Stimulated activated CD8-positive, alpha-beta memory T cell treated with anti-CD3 and anti-CD28 coated beads, Interleukin-12 subunit alpha, Interleukin-12 subunit beta, amount 100 ng/mL, for 24 hours (primary cell): ENCODE data around the gene PHACTR4.
"Not testable (repeated sequence)": the region's sequence is repeated elsewhere in the genome, so short reads cannot be mapped to it uniquely, and the experiment has no call there.

Experiments used
- DNase-seq: peaks from one replicate; pipeline ENCODE4 v3.0.0-alpha.2; 2020; ENCODE audit errors: extremely low read depth

PHACTR4 gene

GRCh38 chr1:28494737-28495136 lies 125.2 kb downstream of the PHACTR4 start:
- no peak for DNase-seq

DNA sequence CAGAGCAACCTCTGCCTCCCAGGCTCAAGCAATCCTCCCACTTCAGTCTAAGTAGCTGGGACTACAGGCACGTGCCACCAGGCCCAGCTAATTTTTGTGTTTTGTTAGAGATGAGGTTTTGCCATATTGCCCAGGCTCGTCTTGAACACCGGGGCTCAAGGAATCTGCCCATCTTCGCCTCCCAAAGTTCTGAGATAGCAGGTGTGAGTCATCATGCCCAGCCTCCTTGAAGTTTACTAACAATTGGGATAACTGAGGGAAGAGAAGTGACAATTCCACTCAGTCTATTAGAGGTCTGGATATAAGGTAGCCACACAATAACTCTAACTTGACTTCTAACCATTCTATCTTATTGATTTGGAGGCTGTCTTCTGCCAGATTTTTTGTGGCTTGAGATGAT lies 130.0 kb downstream of the PHACTR4 start:
- no peak for DNase-seq

DNA sequence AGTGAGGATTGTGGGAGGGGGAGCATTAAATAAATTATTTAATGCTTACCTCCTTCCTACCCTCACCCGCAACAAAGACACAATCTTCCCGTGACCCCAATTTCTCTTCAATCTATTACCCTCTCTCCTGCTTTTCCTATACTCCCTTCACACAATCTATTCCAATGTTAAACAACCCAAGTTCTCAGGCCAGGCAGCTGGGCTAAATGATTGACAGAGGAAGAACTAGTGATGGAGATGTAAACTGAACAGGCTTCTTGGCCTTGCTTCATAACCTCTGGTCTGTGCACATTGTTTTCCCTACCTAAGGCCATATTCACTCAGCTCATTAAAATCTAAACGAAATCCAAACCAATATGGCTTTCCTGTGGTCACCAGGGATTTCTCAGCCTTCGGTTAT lies 132.4 kb downstream of the PHACTR4 start:
- no peak for DNase-seq

GRCh38 chr1:28503117-28503516 lies 133.6 kb downstream of the PHACTR4 start:
- no peak for DNase-seq

GRCh38 chr1:28505406-28506187 lies 136.1 kb downstream of the PHACTR4 start, which contains the start of gene RCC1:
Gene RCC1, plus strand, starts transcription at chr1:28506043. Its CDS starts 23,824 bp downstream, at chr1:28529867.
- DNase-seq, result peak; percentile 91

GRCh38 chr1:28506907-28507246 lies 137.3 kb downstream of the PHACTR4 start:
- DNase-seq, result no peak

DNA sequence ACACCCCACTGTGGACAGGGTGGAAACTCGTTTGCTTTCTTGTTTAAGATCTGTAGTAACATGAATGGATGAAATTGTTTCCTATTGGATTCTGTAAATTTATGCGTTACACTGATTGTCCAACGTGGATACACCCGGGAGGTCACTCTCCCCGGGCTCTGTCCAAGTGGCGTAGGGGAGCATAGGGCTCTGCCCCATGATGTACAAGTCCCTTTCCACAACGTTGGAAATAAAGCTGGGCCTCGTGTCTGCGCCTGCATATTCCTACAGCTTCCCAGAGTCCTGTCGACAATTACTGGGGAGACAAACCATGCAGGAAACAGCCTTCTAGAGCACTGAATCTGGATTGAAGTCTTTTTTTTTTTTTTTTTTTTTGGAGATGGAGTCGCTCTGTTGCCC lies 137.7 kb downstream of the PHACTR4 start:
- DNase-seq, result no peak

- DNase-seq, result no peak
Observed at GRCh38 chr1:28507646-28508434, 138.3 kb downstream of the PHACTR4 start.

DNA sequence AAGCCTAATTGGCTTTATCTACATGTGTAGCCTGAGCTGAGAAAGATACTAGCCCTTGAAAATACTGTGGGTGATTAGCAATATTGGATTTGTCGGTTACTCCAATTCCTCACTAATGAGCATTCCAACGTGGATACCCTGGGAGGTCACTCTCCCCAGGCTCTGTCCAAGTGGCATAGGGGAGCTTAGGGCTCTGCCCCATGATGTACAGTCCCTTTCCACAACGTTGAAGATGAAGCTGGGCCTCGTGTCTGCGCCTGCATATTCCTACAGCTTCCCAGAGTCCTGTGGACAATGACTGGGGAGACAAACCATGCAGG lies 138.9 kb downstream of the PHACTR4 start:
- no peak for DNase-seq

GRCh38 chr1:28509705-28510272 lies 140.2 kb downstream of the PHACTR4 start:
- no peak for DNase-seq

- no peak for DNase-seq
Observed at GRCh38 chr1:28510273-28510969, 140.9 kb downstream of the PHACTR4 start.

- no peak for DNase-seq
Observed at GRCh38 chr1:28510970-28511440, 141.5 kb downstream of the PHACTR4 start.

- DNase-seq, result no peak
Observed at GRCh38 chr1:28512058-28512611, 142.6 kb downstream of the PHACTR4 start.

DNA sequence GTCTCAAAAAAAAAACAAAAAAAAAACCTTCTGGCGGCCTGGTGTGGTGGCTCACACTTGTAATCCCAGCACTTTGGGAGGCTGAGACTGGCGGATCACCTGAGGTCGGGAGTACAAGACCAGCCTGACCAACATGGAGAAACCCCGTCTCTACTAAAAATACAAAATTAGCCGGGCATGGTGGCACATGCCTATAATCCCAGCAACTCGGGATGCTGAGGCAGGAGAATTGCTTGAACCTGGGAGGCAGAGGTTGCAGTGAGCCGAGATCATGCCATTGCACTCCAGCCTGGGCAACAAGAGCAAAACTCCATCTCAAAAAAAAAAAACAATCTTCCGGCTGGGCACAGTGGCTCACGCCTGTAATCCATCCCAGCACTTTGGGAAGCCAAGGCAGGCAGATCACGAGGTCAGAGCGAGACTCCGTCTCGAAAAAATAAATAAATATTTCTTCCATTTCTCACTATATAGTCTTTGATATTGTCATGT lies 144.9 kb downstream of the PHACTR4 start:
- not testable (repeated sequence) for DNase-seq

GRCh38 chr1:28516518-28516956 lies 147.0 kb downstream of the PHACTR4 start:
- no peak for DNase-seq

DNA sequence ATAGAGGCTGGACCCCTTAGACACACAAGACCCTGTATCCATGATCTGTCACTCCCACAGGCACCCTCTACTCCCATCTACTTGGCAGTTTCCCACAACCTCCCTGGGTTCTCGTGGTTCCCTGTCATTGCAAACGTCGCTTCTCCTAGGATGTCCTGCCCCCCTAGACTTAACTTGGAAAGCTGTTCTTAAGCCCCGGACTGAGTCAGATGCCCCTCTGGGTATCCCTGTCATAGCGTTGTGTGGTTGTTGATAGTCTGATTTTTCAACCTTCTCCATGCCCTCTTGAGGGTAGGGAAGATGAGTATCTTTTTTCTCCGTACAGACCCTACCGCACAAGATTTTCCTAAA lies 148.1 kb downstream of the PHACTR4 start:
- DNase-seq, result no peak

DNA sequence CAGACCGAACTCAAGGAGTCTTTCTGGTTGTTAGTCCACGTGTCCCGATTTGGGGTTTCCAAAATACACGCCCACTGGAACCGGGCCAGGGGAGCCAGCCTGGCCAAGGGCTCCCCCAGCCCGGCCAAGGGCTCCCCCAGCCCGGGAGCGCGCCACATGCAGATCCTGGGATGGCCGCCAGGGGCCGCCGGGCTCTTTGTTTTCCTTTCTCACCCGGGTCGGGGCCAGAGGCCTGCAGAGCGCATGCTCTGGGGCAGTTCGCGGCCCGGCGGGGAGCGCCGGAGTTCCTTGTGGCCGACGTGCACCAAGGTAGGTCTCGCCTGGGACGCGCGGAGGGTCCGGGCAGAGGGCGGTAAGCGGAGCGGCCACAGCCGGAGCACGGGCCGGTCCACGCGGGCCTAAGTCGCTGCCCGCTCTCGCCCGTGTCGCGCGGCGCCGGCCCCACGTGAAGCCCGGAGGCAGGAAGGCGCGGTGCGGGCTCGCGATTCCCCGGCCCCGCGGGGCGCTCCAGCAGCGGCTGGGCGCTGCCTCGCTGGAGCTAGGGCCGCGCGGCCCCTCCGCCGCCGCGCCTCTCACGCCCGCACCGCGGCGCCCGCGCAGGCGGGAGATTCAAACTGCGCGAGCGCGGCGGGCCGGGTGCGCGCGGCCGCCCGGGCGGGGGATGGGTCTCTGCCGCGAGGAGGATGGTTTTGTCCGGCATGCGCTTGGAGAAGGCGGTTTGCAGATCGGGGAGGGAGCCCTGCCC lies 148.6 kb downstream of the PHACTR4 start:
- no peak for DNase-seq

GRCh38 chr1:28518745-28519341 lies 149.3 kb downstream of the PHACTR4 start:
- no peak for DNase-seq

DNA sequence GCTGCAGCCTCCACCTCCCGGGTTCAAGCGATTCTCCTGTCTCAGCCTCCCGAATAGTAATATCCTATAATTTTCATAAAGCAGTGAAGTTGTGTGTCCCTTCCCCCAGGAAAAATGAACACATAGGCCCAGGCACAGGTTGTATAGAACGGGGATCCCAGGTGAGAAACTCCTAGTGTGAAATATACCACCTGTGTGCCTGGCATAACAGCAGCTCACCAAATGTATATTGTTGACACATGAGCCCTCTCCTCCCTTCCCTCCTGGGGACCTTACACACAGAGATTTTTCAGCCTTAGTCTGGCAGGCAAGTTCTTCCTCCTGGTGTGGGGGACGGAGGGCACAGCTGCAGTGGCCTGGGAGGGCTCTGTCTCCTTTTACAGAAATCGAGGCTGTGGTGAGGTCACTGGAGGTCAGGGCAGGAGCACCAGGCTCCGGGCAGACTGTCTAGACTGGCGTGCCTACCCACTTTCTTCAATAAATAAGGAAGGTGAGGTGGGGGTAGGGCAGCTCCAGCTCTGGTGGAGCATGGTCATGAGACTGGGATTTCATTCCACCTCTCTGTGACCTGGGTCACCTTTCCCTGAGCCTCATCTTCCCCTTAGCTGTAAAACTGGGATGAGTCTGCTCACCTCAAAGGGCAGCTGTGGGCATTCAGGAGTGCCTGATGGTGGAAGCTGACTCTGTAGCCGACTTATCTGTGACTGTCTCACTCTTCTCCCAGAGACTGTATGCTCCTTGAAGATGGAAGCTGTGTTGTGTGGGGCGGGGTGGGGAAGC lies 150.6 kb downstream of the PHACTR4 start:
- no peak for DNase-seq

DNA sequence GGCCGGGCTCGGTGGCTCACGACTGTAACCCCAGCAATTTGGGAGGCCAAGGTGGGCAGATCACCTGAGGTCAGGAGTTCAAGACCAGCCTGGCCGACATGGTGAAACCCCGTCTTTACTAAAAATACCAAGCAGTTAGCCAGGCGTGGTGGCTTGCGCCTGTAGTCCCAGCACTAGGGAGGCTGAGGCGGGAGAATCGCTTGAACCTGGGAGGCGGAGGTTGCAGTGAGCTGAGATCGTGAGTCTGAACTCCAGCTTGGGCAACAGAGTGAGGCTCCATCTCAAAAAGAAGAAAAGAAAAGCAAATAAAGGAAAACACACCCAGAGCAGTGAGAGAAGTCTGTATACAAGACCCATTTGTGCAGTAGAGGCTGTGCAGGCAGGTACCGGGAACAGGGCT lies 151.3 kb downstream of the PHACTR4 start:
- not testable (repeated sequence) for DNase-seq
